22Rv1 (cell line): ENCODE measurements around the gene GAK.

ENCODE experiments used
- H3K27ac ChIP-seq: fragments of 450-650 bp; 2 replicates; pipeline ENCODE4 v1.5.1; 2017
- CTCF ChIP-seq: fragments of 450-650 bp; IDR thresholded peaks from 2 replicates; pipeline ENCODE4 v1.5.1; 2017; ENCODE audit warnings: mild to moderate bottlenecking
- ZFX ChIP-seq: fragments of 450-650 bp; IDR thresholded peaks from 2 replicates; pipeline ENCODE4 v1.6.1; 2017; ENCODE audit warnings: antibody characterized with exemption, borderline replicate concordance

Gene GAK

GRCh38 chr4:844752-845232, 87.3 kb downstream of the GAK start:
- H3K27ac ChIP-seq: no peak overlapping the region
- TF ChIP-seq CTCF: no peak
- TF ChIP-seq ZFX: no peak

GRCh38 chr4:839675-840443, 92.3 kb downstream of the GAK start:
- no peak for TF ChIP-seq ZFX
- no peak for TF ChIP-seq CTCF

GRCh38 chr4:837772-838171, 94.3 kb downstream of the GAK start:
- H3K27ac ChIP-seq: no peak overlapping the region
- TF ChIP-seq CTCF: no peak
- no peak for TF ChIP-seq ZFX

More at GRCh38 chr4:839675-840443, 92.3 kb downstream of the GAK start:
- H3K27ac ChIP-seq: no peak overlapping the region

- H3K27ac ChIP-seq: no peak overlapping the region
- TF ChIP-seq ZFX: no peak
- TF ChIP-seq CTCF: no peak
These were observed 95.3 kb downstream of the GAK start for GRCh38 chr4:836750-837301.

- no peak for TF ChIP-seq CTCF
- no peak for TF ChIP-seq ZFX
- no peak overlapping the region for H3K27ac ChIP-seq
These were observed 96.1 kb downstream of the GAK start for GRCh38 chr4:836003-836511.

- no peak for TF ChIP-seq CTCF
- no peak for TF ChIP-seq ZFX
- H3K27ac ChIP-seq: no peak overlapping the region
These were observed 96.7 kb downstream of the GAK start for GRCh38 chr4:835148-836002.
